Subcutaneous adipose tissue (tissue), 4 donors: ENCODE measurements around the gene MTURN. TPM values are rescaled to one million over a fixed set of nuclear protein-coding genes. Genes with fewer than 3 reads are reported as not detected.

Experiments
- CTCF ChIP-seq: fragments of 450-650 bp; IDR thresholded peaks from one replicate; pipeline ENCODE4 v1.5.1; 2016; ENCODE audit warnings: low read depth, mild to moderate bottlenecking, control low read depth, antibody characterized with exemption, moderate library complexity
- total RNA-seq, 4 donors: library from RNA; depleted of rRNA; stranded (reverse); fragments of >200 nt; gene quantifications; one replicate each; pipeline ENCODE4 v1.1.0, GENCODE V29; 2016

The MTURN gene
- total RNA-seq, 4 donors from 2014 or later, result 158 to 422 (median 252) TPM

GRCh38 chr7:30146127-30146612, 11.4 kb downstream of the MTURN start:
- TF ChIP-seq CTCF, result no peak

DNA sequence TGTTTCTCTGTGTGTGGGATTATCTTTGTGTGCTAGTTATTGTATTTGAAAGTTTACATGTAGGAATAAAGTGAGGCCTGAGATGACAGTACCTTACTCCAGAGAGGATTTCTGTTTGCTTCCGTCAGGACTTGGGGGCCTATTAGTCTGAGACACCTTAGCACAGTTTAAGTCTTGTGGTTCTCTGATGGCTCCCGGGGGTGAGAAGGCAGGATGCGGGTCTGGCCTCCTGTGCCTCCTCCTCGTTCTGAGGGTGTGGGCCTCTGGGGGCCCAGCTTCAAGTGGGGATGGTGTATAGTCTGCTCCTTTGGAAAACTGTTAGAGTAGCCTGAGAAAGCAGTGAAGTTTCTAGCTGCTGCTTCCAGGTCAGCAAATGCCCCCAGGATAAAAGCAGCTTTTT, 12.4 kb downstream of the MTURN start:
- no peak for TF ChIP-seq CTCF

GRCh38 chr7:30147785-30148184, 13.0 kb downstream of the MTURN start:
- no peak for TF ChIP-seq CTCF

GRCh38 chr7:30148426-30148825, 13.6 kb downstream of the MTURN start:
- no peak for TF ChIP-seq CTCF

- no peak for TF ChIP-seq CTCF
These were observed 14.2 kb downstream of the MTURN start for GRCh38 chr7:30148951-30149459.

GRCh38 chr7:30149640-30150272, 15.0 kb downstream of the MTURN start:
- TF ChIP-seq CTCF, result no peak

- no peak for TF ChIP-seq CTCF
These were observed 15.9 kb downstream of the MTURN start for GRCh38 chr7:30150711-30151110.
